ENCODE measurements around the gene TIAL1.

Gene TIAL1

GRCh38 chr10:119613741-119614140 is 17.0 kb upstream of the TIAL1 start:
- no peak overlapping the region for H3K4me3 ChIP-seq (ENCODE audit: low read depth, low read length)

GRCh38 chr10:119611433-119611832 is 14.7 kb upstream of the TIAL1 start:
- no peak overlapping the region for H3K4me3 ChIP-seq (ENCODE audit: low read depth, low read length)
- no peak for DNase-seq (ENCODE audit: low read depth)
- no peak for TF ChIP-seq CTCF (IDR thresholded peaks at IDR 0.05; ENCODE audit: low read depth, low read length, missing control alignments)

More at GRCh38 chr10:119613741-119614140, 17.0 kb upstream of the TIAL1 start:
- DNase-seq (ENCODE audit: low read depth), result no peak
- no peak for TF ChIP-seq CTCF (IDR thresholded peaks at IDR 0.05; ENCODE audit: low read depth, low read length, missing control alignments)

- H3K4me3 ChIP-seq (ENCODE audit: low read depth, low read length), result no peak overlapping the region
- TF ChIP-seq CTCF (IDR thresholded peaks at IDR 0.05; ENCODE audit: low read depth, low read length, missing control alignments), result no peak
- DNase-seq (ENCODE audit: low read depth), result no peak
Observed at GRCh38 chr10:119609516-119609915, 12.8 kb upstream of the TIAL1 start.

DNA sequence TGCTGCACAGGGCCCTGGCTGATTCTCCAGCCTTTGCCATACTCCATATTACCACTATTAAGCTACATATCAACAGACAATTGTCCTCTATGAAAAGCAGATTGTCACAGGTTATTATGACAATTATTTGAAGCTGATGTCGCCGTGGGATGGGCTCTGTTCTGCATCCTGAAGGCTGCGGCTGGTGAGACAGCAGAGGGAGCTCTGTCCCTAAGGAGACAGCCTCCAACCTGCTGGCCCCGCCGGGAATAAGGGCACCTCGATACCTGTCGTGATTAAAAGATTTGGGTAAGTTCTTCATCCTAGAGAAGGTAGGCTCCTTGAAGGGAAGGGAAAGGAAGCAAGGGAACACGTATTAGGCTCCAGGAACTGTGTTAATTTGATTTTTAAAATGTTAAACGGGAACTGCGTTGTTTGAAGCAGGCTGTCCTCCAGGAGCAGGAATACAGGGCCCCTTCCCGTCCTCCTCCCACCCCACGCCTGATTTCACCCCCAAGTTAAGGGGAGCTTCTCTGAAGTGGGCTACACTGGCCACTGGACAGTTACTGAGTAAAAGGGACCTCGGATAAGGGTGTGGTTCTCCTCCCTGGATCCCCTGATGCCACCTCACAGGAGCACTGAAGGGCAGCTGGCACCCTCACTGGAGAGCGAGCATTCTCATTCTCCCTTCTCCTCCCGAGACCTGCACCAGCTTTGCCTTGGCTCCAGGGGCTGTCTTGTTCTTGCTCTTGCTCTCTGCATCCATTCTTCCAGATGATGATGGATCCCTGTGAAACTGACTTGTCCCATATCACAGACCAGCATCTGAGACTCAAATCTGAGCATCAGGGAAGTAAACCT is 11.8 kb upstream of the TIAL1 start:
- no peak overlapping the region for H3K4me3 ChIP-seq (ENCODE audit: low read depth, low read length)
- TF ChIP-seq CTCF (IDR thresholded peaks at IDR 0.05; ENCODE audit: low read depth, low read length, missing control alignments), result peak; percentile 30
- DNase-seq (ENCODE audit: low read depth), result no peak

GRCh38 chr10:119604468-119604867 is 7.7 kb upstream of the TIAL1 start:
- no peak for TF ChIP-seq CTCF (IDR thresholded peaks at IDR 0.05; ENCODE audit: low read depth, low read length, missing control alignments)
- no peak overlapping the region for H3K4me3 ChIP-seq (ENCODE audit: low read depth, low read length)
- no peak for DNase-seq (ENCODE audit: low read depth)

- DNase-seq (ENCODE audit: low read depth), result no peak
- H3K4me3 ChIP-seq (ENCODE audit: low read depth, low read length), result no peak overlapping the region
- peak; percentile 81 for TF ChIP-seq CTCF (IDR thresholded peaks at IDR 0.05; ENCODE audit: low read depth, low read length, missing control alignments)
Observed at GRCh38 chr10:119602241-119603095, 5.7 kb upstream of the TIAL1 start.
